MCF 10A (cell line): ENCODE results near the gene LMOD3. TPM values are rescaled to one million over a fixed set of nuclear protein-coding genes. Genes with fewer than 3 reads are reported as not detected.

Experiments used
- BruUV-seq: library from RNA; stranded (reverse); fragments of 400-500 nt; replicated peaks from 2 replicates; lab custom pipeline; 2021; lab: Mats Ljungman, UMichigan
- CTCF ChIA-PET: fragments of 300-600 bp; sonication (Branson Sonifier 250); formaldehyde crosslinking; extraction: SDS; loops from one replicate; lab custom pipeline; 2021; ENCODE audit warnings: antibody characterized with exemption, inconsistent platforms; lab: Yijun Ruan, JAX
- POLR2A ChIA-PET: fragments of 300-600, 350-650 bp; sonication (Branson Sonifier 250); formaldehyde crosslinking; extraction: SDS; loops from one replicate; lab custom pipeline; 2020; ENCODE audit warnings: antibody characterized with exemption, inconsistent platforms; lab: Yijun Ruan, JAX
- DNase-seq: peaks from one replicate; pipeline ENCODE4 v3.0.0-alpha.2; 2018; ENCODE audit not compliant: unreplicated experiment
- H3K27ac Mint-ChIP-seq: one replicate; pipeline ENCODE4 v1.8.0; 2022; ENCODE audit warnings: mild to moderate bottlenecking, low read depth, mixed read lengths; ENCODE audit not compliant: unreplicated experiment
- H3K27me3 Mint-ChIP-seq: one replicate; pipeline ENCODE4 v1.8.0; 2022; ENCODE audit warnings: mixed read lengths; ENCODE audit not compliant: insufficient read depth, unreplicated experiment
- H3K36me3 Mint-ChIP-seq: one replicate; pipeline ENCODE4 v1.8.0; 2022; ENCODE audit warnings: mild to moderate bottlenecking, moderate library complexity, mixed read lengths; ENCODE audit not compliant: insufficient read depth, unreplicated experiment
- H3K4me1 Mint-ChIP-seq: one replicate; pipeline ENCODE4 v1.8.0; 2022; ENCODE audit warnings: mixed read lengths; ENCODE audit not compliant: insufficient read depth, unreplicated experiment
- H3K4me3 Mint-ChIP-seq: one replicate; pipeline ENCODE4 v1.8.0; 2022; ENCODE audit warnings: mild to moderate bottlenecking, moderate library complexity, mixed read lengths; ENCODE audit not compliant: unreplicated experiment
- H3K9me3 Mint-ChIP-seq: one replicate; pipeline ENCODE4 v1.8.0; 2022; ENCODE audit warnings: mixed read lengths; ENCODE audit not compliant: unreplicated experiment
- CTCF ChIP-seq: fragments of 200-600 bp; IDR thresholded peaks from one replicate; pipeline ENCODE4 v1.8.0; 2022; ENCODE audit warnings: antibody characterized with exemption, mild to moderate bottlenecking; ENCODE audit not compliant: unreplicated experiment
- intact Hi-C: fragments of 100-400 bp; cut with micrococcal nuclease; formaldehyde crosslinking; loops from 2 replicates; pipeline ENCODE4 v1.14.1; 2022
- total RNA-seq: library from RNA; stranded (reverse); gene quantifications from 2 replicates; pipeline ENCODE4 v1.2.3, GENCODE V29; 2022

Gene LMOD3
- total RNA-seq, 1 experiment from 2014 or later = not detected

DNA sequence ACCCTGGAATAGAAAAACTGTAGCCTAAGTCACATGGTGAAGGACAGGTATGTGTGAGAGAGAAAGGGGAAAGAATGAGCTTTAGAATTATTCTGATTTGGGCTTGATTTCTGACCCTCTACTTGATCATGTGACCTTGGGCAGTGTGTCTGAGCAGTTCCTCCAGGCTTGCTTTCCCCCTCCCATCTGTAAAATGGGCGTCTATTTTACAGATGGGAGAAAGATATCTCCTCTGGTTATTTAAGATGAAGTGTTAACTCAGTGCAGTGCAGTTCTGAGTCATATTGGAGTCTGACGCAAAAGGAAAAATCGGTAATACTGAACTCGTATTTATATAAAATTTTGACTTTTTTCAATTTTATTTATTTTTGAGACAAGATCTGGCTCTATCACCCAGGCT lies 38.1 kb upstream of the LMOD3 start:
- Mint-ChIP-seq H3K4me3 (no peak overlapping the region), H3K9me3 (no peaks in the 10 kb centered on the region), H3K27me3 (no peaks in the 10 kb centered on the region), H3K4me1 (no peaks in the 10 kb centered on the region), H3K27ac (no peak overlapping the region), H3K36me3 (no peaks in the 10 kb centered on the region)
- no TSS peak for BruUV-seq
- TF ChIP-seq CTCF = no peak
- no peak for DNase-seq
- ChIA-PET POLR2A (interaction anchor here (0.7 to 1.1 kb wide), 4 partner anchors 39 to 522 kb away, joined by 3 to 4 read pairs (median 3); partner anchors contain the start of gene FRMD4B), CTCF (interaction anchor here (0.6 to 12.3 kb wide), 33 partner anchors 10 to 634 kb away, joined by 3 to 332 read pairs (median 7); partner anchors contain the start of gene LMOD3)
- intact Hi-C loops = loop anchor here (5.0 kb wide), 1 partner anchor 787 kb away; no protein-coding TSS in a partner anchor

GRCh38 chr3:69160107-69160506 lies 37.7 kb upstream of the LMOD3 start:
- no peak for TF ChIP-seq CTCF
- BruUV-seq = no TSS peak
- Mint-ChIP-seq H3K4me3 (no peak overlapping the region), H3K9me3 (no peaks in the 10 kb centered on the region), H3K27ac (no peak overlapping the region), H3K27me3 (no peaks in the 10 kb centered on the region), H3K36me3 (no peaks in the 10 kb centered on the region), H3K4me1 (no peaks in the 10 kb centered on the region)
- POLR2A ChIA-PET = interaction anchor here (0.6 to 1.1 kb wide), 4 partner anchors 39 to 523 kb away, joined by 3 to 6 read pairs (median 4); partner anchors contain the start of gene FRMD4B
- CTCF ChIA-PET = interaction anchor here (0.6 to 12.3 kb wide), 21 partner anchors 9 to 1782 kb away, joined by 3 to 332 read pairs (median 10); partner anchors contain the start of gene LMOD3
- intact Hi-C loops = loop anchor here (5.0 kb wide), 1 partner anchor 787 kb away; no protein-coding TSS in a partner anchor
- no peak for DNase-seq

GRCh38 chr3:69149586-69149985 lies 27.2 kb upstream of the LMOD3 start:
- ChIA-PET POLR2A (no interaction called here), CTCF (interaction anchor here (0.8 to 2.3 kb wide), 4 partner anchors 12 to 278 kb away, joined by 3 to 13 read pairs (median 4); no protein-coding TSS in a partner anchor)
- peaks cover 16% of the 10 kb centered on the region for H3K27me3 Mint-ChIP-seq
- intact Hi-C loops = no loop called here
- H3K27ac Mint-ChIP-seq = no peak overlapping the region
- H3K9me3 Mint-ChIP-seq = no peaks in the 10 kb centered on the region
- peaks cover 2% of the 10 kb centered on the region for H3K4me1 Mint-ChIP-seq
- no peak for DNase-seq
- TF ChIP-seq CTCF = no peak
- no TSS peak for BruUV-seq
- no peaks in the 10 kb centered on the region for H3K36me3 Mint-ChIP-seq
- H3K4me3 Mint-ChIP-seq = no peak overlapping the region

DNA sequence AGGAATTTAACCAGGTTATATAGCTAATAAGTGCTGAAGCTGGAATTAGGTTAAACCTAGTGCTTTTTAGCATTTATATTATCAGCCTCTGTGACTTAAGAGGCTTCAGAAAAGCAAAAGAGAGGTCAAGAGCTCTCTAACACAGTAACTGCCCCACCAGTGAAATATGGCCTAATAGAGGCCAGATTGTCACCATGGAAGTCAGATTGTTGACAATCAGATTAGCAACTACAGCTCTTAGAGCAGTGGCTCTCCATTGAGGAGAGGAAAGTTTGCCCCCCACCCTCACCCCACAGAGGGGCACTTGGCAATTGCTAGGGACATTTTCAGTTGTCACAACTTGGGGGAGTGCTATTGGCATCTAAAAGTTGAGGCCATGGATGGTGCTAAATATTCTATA lies 23.3 kb upstream of the LMOD3 start:
- TF ChIP-seq CTCF = no peak
- no TSS peak for BruUV-seq
- Mint-ChIP-seq H3K9me3 (no peaks in the 10 kb centered on the region), H3K4me1 (peaks cover 18% of the 10 kb centered on the region), H3K27me3 (no peaks in the 10 kb centered on the region), H3K27ac (no peak overlapping the region), H3K36me3 (no peaks in the 10 kb centered on the region), H3K4me3 (no peak overlapping the region)
- ChIA-PET POLR2A (no interaction called here), CTCF (interaction anchor here (0.6 to 1.9 kb wide), 7 partner anchors 15 to 526 kb away, joined by 3 to 12 read pairs (median 3); no protein-coding TSS in a partner anchor)
- DNase-seq = no peak
- intact Hi-C loops = no loop called here
